Medulla oblongata (tissue), 1 donor: Measurements from ENCODE around the gene ETS1.
A peak's percentile ranks its signal among the peaks of the same experiment; 100 is the strongest.

Experiments used
- DNase-seq: peaks from one replicate; pipeline ENCODE4 v3.0.0-alpha.2; 2015; ENCODE audit errors: extremely low spot score

Gene ETS1

DNA sequence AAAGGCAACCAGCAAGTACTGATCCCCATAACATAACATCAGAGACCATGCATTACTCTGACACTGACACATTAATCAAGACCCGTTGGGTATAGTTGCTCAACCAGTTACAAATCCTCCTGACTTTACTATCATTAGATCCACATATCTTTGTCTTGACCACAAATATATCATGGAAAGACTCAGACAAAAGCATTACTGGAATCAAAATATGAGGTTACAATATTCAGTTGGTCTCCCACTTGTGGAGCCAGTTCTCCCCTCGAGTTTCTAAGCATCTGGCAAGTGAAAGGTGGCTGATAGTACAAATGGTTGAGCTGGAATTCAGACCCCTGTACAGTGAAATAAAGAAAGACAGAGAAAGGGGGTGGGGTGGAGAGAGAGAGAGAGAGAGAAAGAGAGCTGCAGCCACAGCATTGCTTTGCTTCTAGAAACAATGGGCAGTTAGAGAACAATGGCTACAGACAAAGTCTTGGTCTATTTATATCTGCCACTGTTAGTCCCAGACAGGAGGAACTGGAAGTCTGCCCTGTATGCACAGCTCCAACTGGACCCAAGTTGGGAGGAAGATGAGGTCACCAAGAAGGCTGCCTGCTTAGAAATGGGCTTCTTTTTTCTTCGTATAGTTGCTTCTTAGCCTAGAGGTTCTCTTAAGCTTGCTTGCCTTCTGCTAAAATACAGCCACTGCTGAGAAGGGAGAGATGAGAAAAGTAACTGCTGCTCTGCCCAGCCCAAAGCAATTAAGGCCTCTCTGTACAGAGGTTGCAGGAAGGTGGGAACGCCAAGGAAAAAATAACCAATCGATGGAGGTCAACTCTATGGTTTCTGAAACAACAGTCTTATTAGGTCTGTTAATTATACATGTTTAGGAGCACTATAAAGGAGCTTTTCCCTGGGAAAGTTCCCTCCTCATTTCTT is 85.5 kb downstream of the ETS1 start:
- DNase-seq: peak; percentile 62

DNA sequence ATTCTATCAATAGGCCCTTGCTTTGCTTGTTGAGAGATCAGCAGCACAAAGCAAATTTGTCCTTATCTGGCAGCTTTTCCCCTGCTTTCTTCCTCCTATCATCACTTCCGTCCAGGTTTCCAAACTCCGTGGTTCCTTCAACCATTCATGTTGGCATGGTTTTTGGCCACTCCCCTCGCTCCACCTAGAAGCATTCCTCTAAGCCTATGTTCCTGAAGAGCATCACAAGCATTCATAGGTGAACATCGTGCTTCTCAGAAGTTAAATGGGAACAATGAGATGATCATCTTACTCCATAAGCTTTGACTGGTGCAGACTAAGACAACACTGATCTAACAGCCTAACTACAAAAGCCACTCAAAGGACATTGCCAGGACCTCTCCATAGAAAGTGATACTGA is 86.3 kb downstream of the ETS1 start:
- DNase-seq: no peak

DNA sequence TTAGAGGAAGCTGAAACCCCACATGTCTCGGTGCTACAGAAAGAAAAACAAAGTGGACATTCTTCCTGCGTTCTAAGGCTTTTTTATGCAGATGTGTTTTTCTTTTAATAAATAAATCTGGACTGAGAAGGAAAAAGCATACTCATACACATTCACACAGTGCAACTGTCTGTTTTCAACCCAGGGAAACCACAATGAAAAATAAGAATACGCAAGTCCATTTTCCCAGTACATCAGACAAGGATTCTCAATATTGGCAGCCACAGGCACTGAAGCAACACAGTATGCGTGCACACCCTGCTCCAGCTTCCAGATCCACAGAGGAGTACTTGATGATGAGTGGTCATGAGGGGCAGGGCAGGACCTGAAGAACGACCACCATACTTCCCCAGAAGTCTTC is 86.9 kb downstream of the ETS1 start:
- no peak for DNase-seq

DNA sequence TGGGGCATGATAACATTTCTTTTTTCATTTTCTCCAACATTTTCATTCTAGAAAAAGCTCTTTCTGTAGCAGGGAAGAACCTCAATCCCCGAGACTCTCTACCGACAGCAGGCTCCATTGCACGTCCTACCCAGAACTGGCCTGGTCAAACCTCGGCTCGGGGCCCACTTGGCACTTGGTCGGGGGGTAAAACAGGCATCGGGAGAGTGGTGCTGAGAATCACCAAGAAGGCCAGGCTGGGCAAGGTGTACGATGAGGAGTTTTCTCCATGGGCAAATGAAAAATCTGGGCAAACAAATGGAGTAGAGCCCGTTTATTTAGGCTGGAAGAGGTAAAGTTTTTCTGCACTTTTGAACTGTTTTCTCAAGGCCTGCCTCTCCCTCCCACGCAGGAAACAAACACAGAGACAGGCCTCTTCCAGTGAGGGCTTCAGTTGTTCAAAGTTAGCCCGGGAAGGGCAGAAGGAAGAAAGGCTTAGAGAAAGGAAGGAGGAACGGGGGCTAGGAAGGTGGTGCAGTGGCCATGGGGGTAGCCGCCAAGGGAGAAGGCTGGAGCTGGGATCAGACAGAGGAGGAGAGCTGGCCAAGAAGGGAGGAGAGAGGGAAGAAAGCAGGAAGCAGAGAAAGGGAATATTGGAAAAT is 87.6 kb downstream of the ETS1 start:
- DNase-seq: no peak

DNA sequence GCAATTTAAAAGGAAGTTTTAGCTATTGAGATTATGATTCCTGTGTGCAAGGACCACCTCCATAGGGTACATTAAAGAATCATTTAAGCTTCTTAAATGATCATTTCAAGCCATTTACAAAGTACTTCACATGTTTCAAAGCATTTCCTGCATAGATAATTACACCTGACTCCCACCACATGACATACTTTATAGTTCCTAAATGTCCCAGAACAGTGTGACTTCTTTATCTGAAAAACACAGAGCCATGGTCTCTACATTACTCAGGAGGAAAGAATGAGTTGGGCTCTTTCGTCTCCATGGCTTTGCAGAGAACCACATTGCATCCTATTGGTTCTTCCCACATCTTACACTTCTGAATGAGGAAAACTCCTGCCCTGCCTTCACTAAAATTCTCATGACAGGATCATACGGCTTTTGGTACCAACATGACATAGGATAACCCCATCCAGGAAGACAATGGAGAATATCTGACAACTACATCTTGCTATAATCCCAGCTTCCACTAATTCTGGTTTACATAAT is 88.6 kb downstream of the ETS1 start:
- DNase-seq: no peak

DNA sequence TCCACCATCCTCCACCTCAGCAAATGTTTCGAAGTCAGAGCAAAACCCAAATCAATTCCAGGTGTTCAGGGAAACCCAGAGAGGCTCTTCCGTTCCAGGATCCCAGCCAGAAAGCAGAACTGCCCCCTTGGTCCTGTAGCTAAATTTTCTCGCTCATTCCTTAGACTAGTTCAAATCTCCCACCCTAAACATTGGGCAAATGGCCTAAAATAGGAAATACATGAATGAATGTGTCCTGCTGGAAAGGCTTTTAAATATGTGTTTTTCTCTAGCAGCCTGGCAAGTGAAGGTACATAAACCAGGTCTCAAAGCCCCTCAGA is 89.6 kb downstream of the ETS1 start:
- DNase-seq: no peak

DNA sequence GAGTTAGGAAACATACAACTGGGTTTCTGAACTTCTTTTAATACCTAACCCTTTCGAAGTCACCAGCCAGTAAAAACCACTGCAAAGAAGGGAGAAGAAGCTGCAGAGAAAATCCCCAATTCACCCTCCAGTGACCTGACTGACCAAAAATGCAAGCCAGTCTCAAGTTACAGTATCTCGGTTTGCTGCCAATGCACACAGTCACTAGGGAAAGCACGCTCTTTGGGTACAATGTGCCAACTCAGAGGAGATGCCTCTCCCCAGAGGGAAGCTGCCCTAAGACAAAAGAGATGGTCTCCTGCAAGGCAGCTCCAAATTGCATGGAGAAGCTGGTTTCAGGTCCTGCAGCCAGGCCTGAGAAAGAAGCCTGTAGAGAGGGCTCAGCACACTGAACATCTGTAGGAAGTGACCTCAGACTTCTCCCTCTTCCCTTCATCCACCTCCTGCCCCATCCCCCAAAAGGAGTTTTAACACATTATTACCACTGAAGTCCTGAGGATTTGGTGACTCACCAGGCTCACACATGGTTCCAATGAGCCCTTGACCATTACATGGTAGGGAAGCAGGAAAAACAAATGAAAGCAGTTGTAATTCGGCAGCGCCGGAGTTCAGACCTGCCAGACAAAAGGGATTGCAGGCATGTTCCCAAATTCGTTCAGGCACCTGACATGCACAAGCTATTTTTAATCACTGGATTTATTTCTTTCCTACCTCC is 90.1 kb downstream of the ETS1 start:
- no peak for DNase-seq

DNA sequence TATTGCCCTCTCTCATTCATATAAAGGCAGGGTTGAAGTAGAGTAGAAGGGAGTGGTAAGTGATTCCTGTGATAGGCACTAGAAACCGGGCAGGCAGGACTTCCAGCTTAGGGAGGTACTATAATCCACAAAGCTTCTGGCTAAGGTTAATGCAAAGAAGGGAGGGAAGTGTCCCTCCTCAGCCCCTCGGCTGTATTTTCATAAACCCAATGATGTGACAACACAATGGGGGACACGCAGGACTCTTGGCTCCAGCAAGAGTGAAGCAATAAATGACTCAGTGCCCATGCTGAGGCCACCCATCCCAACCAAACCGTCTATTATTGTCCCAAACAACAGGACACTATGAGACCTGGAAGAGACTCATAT is 90.7 kb downstream of the ETS1 start:
- DNase-seq: no peak

DNA sequence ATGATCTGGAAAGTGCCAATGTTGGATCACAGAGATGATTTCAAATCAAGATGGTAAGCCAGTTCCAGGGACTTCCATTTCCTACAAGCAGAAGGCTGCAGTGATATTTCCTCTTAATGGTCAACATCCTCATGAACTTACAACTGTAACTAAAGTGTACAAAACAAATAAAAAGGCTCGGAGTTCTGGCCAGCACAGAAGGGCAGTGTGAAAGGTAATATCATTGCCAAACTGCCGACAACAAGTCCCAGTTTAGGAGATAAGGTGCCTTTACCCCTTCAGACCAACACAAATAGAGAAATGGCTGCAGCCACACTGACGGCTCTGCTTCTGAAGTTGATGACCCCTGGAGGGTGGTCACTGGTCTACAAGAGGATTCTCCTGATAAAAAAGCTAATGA is 91.1 kb downstream of the ETS1 start:
- DNase-seq: no peak

DNA sequence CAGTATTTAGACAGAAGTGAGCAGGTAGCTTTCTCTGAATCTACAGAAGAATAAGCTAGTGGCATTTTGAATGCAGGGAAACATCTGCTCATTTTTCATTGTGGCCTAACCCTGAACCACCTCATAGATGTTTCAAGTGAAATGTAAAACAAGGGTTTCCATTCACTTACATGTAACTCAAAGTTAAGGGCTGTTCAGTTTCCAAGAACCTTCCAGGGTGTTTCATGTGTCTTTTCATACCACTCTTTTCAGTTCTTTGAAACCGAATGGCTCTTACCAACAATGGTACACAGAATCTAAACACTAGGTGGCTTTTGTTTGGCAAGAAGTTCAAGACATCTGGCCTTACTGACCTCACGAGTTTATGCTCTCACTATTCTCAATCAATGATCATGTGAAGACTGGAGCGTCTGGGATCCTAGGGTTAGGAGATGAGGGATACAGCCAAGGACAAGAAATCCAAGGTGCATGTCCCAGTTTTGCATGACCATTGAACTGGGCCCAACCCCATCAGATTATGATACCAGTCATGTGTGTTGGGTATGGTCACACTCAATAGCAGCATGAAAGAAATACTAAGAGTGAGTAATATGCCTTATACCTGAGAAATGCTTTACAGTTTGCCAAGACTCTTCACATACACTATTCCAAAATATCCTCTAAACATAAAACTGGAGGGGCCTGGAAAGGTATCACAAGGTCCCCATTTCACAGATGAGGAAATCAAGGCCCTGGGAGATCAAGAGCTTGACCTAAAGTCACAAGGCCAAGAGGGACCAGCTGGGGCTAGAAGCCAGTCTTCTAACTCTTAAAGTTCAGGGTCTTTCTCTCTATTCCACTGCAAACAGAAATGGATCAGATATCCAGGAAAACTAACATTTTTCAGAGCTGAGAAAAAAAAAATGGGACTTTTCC is 92.7 kb downstream of the ETS1 start:
- no peak for DNase-seq

DNA sequence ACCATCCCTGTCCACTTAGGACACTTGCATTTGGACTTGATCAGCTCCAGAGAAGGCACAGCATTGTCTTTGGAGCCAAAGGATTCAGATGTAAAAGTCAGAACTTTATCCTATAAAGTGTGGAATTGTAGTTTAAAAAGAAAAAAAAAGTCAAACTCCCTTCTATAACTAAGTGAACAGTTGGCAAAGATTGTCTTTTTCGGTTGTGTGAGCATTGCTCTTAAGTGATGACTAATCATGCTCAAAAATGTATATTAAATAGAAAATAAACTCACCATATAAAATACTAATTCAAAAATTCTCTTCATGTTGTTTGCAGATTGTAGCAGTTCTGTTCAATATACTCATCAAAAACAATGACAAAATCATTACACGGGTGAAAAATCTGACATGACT is 93.8 kb downstream of the ETS1 start:
- no peak for DNase-seq

DNA sequence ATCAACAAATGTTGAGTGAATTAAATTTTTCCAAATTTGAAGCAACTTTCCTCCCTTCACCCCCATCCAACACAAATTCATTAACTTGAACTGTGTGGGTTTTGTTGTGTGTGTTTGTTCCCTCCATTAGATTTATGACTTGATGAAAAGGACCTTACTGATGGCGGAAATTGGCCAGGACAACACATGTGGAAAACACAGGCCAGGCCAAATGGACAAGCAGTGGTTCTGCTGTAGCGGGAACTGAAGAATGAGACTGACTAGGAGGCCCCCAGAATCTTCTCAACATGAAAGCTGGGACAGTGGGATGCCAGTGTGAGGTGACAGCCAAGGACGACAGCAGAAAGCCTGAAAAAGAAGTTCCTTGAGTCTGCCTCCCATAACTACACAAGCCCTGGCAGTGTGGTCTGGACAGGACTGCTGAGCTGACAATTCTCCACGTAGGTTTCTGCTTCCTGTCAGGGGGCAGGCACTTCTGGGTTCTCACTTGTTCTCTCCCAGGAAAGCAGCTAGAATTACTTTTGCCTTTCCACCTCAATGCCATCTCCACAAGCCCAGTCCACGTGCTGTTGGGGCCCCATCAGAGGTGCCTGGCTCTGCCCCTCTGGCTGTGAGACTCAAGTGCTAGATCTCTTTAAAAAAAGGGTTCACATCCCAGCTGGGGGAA is 94.3 kb downstream of the ETS1 start:
- DNase-seq: peak; percentile 29

DNA sequence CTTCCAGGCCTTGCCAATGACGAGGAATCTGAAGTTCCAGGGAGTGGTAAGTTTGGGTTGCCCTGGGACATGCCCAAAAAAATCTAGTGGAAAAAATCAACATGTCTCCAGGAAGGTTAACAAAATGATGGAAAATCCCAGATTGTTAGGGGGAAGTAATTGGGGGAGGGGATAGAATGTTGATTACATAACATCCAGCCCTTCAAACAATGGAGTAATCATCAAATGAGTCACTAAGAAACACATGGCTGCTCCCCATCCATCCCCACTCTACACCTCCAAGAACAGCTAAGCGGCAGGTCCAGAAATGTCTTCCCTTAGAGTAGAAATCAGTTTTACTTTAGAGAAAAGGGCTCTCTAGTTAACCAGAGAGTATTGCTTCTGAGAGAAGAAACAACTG is 94.9 kb downstream of the ETS1 start:
- DNase-seq: no peak

DNA sequence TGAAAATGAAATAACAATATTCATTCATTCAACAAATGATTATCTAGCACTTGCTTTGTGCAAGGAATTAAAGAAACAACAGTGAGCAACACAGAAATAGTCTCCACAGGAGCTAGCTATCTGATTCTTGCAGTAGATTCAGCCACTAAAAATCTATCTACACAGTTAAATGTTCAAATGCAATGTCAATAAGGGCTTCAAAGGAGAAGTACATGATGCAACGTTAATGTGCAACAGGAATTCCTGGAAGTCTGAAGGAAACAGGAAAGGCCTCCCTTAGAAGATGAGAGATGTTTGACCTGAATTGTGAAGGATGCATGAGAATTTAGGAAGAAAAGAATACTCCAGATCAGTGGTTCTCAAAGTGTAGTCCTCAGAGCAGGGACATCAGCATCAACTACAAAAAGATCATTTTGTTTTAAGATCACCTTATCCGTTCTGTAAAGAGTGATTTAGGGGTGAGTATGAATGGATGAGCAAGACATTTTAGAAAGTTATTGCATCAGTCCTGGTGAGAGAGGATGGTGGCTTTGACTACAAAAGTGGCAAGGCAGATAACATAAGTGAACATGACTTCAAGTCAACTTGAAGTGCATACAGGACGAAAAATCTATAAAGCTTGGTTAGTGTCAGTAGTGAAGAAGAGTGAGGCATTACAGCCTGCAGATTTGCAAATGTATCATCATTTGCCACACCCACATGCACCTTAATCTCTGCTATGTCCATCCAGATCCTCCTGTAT is 96.0 kb downstream of the ETS1 start:
- DNase-seq: no peak

DNA sequence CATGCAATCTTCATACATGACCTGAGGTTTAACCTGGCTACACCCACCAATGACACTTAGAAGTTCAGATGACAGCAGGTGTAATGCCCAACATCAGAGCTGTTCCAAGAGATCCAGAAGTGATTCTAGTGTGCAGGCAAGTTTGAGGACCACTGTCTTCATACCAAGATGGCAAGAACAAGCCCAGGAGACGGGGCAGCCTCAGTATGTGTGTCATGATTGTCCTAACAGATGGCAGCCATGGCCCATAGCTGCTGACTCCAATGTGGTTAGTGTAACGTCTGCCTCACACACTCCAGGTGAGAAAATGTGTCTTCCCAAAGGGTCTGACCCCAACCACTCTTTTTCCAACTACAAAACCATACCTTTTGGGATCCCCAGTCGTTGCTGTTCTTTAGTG is 97.3 kb downstream of the ETS1 start:
- no peak for DNase-seq

DNA sequence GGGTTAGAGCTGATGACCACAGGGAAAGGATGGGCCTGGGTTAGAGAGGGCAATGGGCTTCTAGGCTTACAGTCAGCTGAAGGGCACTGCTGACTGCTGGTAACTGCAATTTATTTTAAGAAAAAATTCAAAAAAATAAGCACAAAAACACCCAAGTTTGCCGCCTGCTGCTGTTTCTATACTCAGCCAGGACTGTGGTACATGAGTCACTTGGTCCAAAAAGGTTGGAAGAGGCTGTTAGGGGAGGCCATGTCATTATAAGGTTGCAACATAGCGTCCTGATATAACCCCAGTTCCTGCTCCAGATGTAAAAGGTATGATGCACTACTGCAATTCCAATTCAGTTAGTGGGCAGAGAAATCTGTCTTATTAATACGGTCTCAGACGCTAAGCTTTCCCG is 98.9 kb downstream of the ETS1 start:
- DNase-seq: no peak

DNA sequence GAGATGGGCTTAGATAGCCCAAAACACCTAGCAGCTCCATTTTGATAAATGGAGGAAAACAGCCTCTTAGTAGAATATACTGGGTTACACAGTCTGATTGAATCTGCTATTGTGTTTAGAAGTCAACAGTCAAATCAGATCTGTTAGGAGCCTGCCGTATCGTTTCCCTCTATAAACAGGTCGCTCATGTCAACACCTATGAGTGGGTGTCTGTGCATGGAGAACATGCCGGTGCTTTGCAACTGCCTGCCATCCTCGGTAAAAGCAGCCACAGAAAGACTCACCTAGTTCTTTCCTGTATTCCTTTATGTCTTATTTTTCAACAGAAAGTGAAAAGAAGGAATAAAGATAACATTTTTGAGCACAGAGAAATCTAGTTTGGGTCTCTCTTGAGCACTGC is 99.4 kb downstream of the ETS1 start:
- DNase-seq: no peak

DNA sequence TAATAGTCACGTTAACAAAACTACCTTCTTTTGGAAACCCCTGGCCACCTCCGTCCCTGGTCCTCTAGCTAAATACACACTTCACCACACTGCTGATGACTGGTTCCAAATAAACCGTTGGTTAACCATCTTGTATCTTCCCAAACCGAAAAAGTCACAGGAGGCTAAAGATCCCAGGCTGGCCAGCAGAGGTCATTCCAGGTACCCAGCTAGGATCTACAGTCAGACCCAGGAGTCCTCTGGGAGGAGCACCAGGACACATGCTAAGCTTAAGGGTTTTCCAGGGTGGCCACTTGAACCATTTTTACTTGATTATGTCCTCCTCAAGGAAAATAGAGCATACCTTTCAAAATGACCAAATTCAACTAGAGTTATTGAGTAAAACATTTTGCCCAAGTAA is 103.2 kb downstream of the ETS1 start:
- no peak for DNase-seq

DNA sequence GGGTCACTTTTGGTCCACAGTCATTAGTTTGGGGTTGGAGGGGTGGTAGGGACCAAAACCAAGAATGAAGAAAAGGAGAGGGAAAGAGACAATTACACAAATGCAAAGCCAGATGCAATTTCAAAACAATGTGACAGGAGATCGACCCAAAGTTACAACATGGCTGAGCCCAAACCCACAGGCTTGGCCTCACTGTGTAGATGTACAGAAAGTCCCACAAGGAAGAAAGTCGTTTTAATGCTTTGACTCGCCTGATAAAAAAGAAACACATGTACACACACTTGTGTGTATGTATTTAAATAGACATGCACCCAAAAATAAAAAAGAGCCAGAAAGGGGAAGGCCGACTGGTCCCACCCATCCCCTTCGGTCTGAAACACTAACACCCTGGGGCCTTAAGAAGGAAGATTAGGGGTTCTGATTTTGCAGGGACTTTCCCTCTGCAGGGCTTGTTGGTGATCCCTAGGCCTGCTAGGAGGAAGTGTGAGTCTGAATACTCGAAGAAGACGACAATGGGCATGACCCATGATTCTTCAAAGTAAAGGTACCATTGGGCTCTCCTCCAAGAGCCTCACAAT is 104.1 kb downstream of the ETS1 start:
- DNase-seq: peak; percentile 39
